Retinal pigment epithelial cell (primary cell): ENCODE data around the gene PLCL2.

Experiments used
- DNase-seq: peaks from one replicate; pipeline ENCODE4 v3.0.0-alpha.2; 2010; ENCODE audit warnings: low read depth
- H3K4me3 ChIP-seq: 2 replicates; pipeline ENCODE4 v1.5.1; 2011; ENCODE audit warnings: mild to moderate bottlenecking, low read length, control low read depth, moderate library complexity
- TF ChIP-seq, protein P1 (sequence below): conservative IDR thresholded peaks from 2 replicates; pipeline ENCODE4 v1.5.1; 2011; ENCODE audit warnings: low read depth, low read length, control low read depth, inconsistent platforms

PLCL2 gene

GRCh38 chr3:17115186-17115585 lies 230.4 kb downstream of the PLCL2 start:
- TF ChIP-seq, protein P1, sequence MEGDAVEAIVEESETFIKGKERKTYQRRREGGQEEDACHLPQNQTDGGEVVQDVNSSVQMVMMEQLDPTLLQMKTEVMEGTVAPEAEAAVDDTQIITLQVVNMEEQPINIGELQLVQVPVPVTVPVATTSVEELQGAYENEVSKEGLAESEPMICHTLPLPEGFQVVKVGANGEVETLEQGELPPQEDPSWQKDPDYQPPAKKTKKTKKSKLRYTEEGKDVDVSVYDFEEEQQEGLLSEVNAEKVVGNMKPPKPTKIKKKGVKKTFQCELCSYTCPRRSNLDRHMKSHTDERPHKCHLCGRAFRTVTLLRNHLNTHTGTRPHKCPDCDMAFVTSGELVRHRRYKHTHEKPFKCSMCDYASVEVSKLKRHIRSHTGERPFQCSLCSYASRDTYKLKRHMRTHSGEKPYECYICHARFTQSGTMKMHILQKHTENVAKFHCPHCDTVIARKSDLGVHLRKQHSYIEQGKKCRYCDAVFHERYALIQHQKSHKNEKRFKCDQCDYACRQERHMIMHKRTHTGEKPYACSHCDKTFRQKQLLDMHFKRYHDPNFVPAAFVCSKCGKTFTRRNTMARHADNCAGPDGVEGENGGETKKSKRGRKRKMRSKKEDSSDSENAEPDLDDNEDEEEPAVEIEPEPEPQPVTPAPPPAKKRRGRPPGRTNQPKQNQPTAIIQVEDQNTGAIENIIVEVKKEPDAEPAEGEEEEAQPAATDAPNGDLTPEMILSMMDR = no peak
- DNase-seq = no peak
- H3K4me3 ChIP-seq = no peak overlapping the region

GRCh38 chr3:17116007-17116600 lies 231.3 kb downstream of the PLCL2 start:
- no peak for DNase-seq
- H3K4me3 ChIP-seq = no peak overlapping the region
- TF ChIP-seq, protein P1 = no peak

- no peak for DNase-seq
- TF ChIP-seq, protein P1 = no peak
- no peak overlapping the region for H3K4me3 ChIP-seq
Observed at GRCh38 chr3:17118771-17119170, 234.0 kb downstream of the PLCL2 start.

DNA sequence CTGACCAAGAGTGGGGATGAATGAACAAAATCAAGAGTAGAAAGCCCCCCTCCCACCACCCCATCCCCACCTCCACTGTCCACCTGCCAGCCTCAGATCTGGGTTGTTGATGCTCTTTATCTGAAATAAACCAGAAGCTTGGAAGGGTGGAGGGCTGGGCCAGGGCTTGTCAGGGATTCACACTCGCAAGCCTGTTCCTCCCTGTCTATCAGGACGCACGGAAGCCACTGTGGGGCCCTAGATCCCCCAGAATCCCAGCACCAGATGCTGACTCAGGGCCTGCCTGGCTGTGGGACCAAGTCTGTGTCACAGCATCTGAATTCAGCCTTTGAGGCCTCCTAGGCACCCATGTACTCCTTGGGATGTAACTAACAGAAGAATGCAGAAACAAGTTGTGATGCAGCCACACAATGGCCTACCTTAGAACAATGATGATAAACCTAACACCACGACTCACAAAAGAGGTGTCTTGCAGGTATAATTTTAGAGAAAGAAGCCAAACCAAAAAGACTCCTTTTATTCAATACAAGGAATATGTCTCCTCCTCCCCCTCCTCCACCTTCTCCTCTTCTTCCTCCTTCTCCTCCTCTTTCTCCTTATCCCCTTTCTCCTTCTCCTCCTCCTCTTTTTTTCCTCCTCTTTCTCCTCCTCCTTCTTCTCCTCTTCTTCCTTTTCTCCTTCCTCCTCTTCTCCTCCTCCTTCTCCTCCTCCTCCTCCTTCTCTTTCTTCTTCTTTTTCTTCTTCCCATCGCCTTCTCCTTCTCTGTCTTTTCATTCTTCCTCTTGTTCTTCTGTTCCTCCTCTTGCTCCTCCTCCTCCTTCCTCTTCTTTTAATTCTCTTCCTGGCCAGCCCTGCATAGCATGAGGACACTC lies 234.7 kb downstream of the PLCL2 start:
- H3K4me3 ChIP-seq = no peak overlapping the region
- TF ChIP-seq, protein P1 = no peak

DNA sequence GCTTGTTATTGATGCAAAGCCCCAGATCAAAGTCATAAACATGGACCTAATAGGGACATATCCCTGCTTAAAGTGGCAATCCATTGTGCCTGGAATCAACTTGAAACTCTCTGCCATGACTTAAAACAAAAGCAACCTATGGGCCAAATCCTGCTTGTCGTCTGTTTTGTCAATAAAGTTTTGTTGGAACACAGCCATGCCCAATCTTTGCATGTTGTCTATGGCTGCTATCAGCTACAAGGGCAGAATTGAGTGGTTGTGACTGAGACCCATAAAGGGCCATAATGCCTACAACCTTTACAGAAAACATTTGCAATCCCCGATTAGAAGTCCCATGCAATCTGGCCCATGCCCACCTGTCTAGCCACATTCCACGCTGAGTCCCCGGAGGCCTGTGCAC lies 235.4 kb downstream of the PLCL2 start:
- DNase-seq = no peak
- no peak overlapping the region for H3K4me3 ChIP-seq
- TF ChIP-seq, protein P1 = no peak

More for the DNA sequence above, 234.7 kb downstream of the PLCL2 start:
- no peak for DNase-seq

DNA sequence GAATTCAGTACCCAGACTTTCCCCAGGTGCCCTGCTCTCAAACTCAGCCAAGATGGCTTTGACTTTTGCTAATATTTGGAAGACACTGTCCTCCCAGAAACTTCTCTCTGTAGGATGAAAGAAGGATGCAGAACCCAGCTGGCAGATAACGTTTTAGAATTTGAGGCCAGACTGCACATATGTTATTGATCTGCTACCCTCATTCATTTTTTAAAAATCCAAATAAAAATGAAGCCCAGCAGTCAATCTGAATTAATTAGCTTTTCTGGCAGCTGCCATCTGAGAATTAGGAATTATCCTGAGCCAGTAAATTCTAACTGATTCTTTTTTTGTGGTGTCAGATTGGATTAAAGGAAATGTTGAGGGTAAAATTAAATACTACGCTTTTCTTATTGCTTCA lies 236.6 kb downstream of the PLCL2 start:
- DNase-seq = no peak
- TF ChIP-seq, protein P1 = no peak
- H3K4me3 ChIP-seq = no peak overlapping the region

DNA sequence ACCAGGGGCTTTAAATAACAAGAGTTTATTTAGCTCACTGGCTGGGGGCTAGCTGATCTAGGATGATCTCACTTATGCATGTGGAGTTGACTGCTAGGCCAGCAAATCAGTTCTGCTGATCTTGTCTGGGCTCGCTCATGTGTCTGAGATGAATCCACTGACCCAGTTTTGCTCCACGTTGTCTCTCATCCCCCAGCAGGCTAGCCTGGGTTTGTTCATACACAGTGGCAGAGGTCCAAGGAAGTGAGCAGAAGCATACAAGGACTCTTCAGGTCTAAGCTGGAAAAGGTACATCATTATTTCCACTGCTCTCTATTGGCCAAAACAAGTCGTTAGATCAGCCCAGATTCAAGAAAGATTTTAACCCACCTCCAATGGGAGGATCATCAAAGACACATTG lies 238.0 kb downstream of the PLCL2 start:
- TF ChIP-seq, protein P1 = no peak
- no peak overlapping the region for H3K4me3 ChIP-seq
- no peak for DNase-seq
